HG02642 (cell line): Measurements from ENCODE around the gene ANXA2R.
"Not testable (repeated sequence)": the region's sequence is repeated elsewhere in the genome, so short reads cannot be mapped to it uniquely, and the experiment has no call there.

Experiments
- ATAC-seq: cut with Tn5 transposase; IDR thresholded peaks from one replicate; pipeline ENCODE4 v1.9.1; 2021; ENCODE audit warnings: mild to moderate bottlenecking; ENCODE audit not compliant: unreplicated experiment, poor library complexity

The ANXA2R gene

DNA sequence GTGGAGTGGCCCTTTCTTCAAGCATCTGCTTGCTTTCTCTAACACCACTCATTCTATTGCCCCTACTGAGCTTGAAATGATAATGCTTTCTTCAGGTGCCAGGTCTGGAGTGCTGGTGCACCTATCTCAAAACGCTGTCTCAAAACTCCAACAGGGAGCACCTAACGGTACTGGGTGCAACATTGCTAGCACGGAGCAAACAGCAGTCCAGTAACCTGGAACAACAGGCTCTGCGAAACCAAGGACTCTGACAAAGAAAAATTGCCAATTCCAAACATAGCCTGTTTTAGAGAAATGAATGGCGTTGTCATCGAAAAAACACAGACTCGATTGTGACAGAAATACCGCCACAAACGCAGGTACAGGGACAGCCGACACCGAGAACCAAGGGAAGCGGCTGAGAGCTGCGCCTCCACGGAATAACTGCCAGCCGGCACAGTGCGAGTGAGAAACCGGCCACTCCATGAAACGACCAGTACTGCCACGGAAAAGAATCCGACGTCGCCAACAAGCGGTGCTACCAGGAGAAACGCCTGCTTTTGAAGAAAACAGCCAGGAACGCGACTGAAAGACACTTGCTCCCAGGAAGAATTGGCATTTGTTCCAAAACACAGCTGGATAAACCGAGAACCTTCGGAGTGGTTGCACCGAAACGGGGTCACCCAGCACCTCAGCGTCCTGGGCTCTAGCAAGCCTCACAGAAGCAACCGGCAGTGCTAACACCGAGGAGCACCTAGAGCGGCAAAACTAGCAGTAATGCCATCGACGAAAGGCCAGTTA, 3.1 kb downstream of the ANXA2R start:
- ATAC-seq: no peak

DNA sequence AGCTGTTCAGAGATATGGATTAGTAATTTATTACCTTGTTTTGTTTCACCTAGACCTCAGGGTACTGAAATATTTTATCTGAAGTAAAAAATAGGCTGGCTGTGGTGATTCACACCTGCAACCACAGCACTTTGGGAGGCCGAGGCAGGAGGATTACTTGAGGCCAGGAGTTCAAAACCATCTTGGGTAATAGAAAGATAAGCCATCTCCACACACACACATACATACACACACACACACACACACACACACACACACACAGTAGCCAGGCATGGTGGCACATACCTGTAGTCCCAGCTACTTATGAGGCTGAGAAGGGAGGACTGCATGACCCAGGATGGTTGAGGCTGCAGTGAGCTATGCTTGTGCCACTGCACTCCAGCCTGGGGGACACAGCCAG, 3.7 kb downstream of the ANXA2R start:
- ATAC-seq: no peak

DNA sequence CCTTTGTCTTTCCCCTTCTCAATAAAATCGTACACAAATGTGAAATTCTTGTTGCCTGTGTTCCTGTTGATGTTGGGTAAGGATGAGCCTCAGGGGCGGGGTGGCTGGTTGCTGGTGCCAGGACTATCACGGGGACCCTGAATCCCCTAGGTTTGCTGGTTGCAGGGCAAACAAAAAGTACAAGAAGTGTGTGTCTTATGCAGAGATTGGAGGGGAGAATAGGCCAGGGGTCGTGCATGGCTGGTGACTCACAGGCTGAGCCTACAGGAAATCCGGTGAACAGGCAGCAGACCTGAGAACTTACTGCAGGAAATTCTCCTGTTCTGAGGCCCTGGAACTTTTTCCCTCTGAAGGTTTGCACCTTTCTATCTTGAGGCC, 5.5 kb downstream of the ANXA2R start:
- no peak for ATAC-seq

DNA sequence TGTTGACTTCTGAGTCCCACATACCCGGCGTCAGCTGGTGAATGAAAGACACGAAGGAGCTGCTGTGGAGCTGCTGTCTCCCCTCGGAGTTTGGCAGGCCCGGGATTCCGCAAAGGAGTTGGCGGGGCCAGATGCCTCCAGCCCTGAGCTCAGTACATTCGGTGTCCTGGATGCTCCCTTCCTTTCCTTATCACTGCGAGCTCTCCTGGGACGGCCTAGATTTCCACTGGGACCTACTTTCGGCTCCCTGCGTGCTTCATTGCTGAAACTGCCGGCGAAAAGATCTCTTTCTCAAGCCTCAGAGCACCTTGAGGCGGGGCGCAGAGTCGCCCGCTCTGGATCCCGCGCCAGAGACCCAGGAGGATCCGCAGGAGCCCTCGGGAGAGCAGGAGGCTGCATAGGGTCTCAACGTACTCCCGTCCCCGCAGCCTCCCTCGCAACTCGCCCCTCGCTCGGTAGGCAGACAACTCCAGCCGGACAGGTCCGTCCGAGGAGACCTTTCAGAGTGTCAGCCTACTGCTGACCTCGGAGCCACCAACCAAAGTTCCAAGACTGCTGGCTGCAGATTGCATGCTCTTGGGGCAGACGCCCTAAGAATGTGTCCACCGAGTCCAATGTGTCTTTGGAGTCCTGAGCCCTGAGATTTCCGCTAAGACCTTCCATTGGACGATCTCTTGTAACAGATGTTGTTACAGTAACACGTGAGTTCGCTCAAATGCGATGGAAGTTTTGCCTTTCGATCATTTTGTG, 6.1 kb downstream of the ANXA2R start:
- ATAC-seq: no peak

DNA sequence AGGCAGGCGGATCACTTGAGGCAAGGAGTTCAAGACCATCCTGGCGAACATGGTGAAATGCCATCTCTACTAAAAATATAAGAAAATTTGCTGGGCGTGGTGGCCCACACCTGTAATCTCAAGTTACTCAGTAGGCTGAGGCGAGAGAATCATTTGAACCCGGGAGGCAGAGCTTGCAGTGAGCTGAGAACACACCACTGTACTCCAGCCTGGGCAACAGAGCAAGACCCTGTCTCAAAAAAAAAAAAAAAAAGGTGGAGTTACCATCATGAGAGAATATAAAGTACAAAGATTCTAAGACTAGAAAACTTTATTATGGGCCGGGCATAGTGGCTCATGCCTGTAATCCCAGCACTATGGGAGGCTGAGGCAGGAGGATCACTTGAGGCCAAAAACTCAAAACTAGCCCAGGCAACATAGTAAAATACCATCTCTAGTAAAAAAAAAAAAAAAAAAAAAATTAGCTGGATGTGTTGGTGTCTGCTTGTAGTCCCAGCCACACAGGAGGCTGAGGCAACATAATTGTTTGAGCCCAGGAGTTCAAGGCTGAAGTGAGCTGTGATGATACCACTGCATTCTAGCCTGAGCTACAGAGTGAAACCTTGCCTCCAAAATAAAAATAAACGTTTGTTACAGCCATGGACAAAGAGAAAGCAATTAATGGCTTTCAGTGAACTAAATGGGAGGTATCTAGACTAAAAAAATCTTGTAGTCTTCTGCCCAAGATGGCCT, 12.9 kb downstream of the ANXA2R start:
- no peak for ATAC-seq

DNA sequence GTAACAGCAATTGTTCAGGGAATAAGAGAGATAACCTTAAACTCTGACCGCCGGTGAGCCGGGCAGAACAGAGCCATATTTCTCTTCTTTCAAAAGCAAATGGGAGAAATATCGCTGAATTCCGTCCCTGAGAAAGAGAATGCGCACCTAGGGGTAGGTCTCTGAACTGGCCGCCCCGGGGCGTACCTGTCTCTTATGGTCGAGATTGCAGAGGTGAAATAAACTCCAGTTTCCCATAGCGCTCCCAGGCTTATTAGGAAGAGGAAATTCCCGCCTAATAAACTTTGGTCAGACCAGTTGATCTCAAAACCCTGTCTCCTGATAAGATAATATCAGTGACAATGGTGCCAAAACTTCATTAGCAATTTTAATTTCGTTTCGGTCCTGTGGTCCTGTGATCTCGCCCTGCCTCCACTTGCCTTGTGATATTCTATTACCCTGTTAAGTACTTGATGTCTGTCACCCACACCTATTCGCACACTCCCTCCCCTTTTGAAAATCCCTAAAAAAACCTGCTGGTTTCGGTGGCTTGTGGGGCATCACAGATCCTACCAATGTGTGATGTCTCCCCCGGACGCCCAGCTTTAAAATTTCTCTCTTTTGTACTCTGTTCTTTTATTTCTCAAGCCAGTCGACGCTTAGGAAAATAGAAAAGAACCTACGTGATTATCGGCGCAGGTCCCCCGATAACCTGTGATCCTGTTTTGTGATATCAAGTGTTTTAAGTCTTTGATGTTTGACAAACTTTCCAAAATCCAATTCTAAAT, 14.8 kb downstream of the ANXA2R start:
- ATAC-seq: not testable (repeated sequence)

DNA sequence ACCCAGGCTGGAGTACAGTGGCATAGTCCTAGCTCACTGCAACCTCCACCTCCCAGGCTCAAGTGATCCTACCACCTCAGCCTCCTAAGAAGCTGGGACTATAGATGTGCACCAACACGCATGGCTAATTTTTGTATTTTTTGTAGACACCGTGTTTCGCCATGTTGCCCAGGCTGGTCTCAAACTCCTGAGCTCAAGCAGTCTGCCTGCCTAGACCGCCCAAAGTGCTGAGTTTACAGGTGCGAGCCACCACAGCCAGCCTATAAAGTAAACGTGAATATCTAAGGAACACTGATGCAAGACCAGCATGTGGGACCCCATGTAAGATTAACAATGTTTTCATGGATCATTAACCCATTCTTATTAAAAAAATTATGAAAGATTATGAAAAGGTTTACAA, 15.9 kb downstream of the ANXA2R start:
- no peak for ATAC-seq

DNA sequence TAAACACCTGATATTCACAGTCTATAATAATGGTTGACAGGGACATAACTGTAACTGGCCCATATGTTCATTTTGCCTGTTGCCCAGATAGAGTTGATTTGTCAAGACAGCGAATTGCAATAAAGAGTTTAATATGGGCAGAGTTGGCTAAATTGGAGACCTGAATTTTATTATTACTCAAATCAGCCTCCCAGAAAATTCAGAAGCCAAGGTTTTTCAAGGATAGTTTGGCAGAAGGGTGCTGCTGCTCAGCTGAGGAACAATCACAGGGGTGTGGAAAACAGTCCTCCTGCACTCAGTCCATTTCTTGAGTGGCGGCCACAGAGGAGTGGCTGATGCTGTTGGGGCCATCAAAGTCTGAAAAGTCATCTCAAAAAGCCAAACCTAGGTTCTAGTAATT, 19.0 kb downstream of the ANXA2R start:
- ATAC-seq: no peak

DNA sequence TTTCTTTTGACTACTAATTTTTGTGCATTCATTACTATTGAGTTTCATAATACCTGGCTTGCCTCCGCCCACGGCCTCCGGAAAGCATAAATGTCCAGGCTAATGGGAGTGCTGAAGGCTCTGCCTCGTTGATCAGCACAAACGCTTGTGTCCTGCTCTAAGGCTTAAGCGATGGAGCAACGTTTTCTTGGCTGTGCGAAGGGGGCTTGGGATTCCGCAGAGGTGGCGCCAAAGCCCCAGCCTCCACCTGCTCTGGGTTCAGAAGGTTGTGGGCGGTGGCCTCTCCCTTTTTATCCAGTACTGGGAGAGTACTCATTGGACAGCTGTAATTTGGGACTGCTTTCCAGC, 19.7 kb downstream of the ANXA2R start:
- peak; percentile 10 for ATAC-seq

DNA sequence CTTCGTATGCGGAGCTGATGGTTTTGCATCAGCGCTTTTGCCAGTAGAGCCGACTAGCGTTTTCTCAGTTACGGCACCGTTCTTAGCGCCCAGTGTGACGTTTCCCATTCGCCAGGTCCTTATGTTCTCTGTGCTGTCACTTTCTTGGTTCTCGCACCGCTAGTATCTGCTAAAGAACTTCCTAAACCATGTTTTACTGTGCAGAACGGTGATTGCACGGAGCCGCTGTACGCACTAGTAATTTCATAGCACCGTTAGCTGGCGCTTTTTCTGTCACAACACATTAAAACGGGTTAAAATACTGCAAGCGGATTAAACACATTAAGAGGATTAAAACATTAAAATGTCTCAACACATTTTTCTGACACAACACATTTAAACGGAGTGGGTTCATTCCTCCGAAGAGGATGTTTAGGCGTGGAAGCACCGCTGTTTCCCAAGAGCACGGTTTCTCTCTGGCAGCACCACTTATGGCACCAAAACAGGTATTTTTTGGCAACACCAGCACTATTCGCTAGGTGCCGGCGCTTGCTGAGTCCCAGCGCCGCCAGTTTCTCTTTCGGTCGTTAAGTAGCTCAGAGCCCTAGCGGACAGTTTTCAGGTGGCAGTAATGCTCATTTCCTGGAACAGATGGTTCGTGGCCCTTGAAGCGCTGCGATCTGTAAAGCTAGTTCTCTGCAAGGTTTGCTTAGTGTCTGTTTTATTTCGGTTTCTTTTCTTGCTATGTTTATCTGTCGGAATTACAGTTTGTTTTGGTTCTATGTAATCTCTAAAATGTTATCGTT, 20.3 kb downstream of the ANXA2R start:
- ATAC-seq: peak; percentile 73

DNA sequence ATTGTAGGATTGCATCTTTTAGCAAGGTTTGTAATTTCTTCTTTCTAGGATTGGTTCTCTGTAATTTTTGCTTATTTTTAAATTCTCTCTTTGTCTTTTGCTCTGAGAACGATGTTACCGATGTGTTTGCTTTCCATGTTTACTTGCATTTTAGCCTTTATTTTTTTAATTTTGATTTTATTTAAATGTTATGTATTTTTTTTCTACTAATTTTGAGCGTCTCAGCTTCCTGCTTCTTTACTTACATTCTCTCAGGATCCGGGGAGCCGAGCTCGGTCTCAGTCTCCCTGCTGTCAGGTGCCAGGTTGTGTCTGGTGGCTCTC, 20.9 kb downstream of the ANXA2R start:
- ATAC-seq: no peak

DNA sequence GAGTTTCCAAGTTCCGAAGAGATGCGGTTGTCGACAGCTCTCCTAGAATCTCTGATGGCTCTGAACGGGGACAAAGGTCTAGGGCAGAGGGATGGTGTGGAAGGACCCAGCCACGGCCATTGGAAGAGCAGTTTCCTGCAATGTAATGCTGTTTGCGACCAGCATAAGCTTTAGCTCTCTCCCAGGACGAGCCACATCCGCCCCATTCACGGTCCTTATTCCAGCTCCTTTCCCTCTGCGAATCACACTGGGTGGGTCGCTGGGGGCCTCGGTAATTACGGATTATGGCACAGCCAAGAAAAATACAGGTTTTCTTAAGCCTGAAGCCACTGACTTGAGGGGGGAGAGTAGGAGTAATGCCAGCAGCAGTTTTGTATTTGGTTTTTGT, 22.7 kb downstream of the ANXA2R start:
- peak; percentile 21 for ATAC-seq

DNA sequence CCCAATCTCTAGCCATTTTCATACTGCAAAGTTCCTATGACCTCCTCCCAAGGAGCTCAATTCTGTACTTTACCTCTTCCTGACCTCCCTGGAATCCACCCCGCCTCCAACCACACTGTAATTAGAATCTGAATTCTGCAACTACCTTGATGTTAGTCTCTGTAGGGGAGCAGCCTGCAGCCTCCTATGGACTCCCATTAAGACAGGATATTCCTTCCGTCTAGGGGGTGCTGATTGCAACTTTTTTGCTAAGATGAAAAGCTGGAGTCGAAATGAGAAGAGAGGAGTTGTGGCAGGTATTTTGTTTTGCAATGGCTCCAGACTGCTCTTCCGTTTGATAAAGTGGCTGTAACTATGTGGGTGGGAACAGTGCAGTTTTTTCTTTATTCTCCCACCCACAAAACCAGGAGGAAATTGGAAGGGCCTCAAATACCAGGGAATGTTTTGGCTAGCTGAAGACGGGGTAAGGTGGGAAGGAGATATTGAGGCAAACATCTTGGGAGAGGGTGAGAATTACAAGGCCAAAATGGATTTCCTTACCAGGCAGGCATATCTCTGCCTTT, 23.8 kb downstream of the ANXA2R start:
- no peak for ATAC-seq

DNA sequence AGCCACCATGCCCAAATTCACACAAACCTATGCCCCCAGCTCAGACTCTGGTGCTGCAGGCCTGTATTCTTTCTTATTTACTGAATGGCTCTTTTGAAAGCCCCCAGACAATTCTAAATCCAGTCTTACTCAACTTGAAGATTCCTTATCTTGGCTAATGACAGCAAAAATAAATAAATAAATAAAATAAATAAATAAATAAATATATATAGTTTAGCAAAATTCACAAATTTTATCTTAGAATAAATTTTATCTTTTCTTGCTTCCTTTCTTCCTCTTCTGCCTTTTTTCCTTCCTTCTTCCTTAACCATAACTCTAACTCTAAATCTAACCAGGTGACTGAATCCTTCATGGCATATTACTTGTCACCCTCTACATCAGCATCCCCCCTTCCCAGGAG, 25.6 kb downstream of the ANXA2R start:
- no peak for ATAC-seq

DNA sequence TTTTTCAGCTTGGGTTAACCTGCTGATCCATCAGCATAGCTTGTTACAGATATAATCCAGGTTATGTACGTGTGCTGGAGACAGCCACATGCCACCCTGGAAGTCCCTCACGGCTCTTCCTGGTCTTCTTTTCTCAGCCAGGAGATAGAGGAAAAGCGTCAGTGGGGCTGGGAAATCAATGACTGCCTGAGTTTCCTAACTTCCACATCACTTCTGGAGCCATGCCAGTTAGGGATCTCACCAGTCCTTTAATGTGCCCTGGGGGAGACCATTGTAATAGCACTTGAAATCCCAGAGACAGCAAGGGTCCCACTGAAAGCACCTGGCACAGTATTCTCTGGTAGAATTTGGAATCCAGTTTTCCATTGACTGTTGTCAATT, 29.2 kb downstream of the ANXA2R start:
- ATAC-seq: no peak

DNA sequence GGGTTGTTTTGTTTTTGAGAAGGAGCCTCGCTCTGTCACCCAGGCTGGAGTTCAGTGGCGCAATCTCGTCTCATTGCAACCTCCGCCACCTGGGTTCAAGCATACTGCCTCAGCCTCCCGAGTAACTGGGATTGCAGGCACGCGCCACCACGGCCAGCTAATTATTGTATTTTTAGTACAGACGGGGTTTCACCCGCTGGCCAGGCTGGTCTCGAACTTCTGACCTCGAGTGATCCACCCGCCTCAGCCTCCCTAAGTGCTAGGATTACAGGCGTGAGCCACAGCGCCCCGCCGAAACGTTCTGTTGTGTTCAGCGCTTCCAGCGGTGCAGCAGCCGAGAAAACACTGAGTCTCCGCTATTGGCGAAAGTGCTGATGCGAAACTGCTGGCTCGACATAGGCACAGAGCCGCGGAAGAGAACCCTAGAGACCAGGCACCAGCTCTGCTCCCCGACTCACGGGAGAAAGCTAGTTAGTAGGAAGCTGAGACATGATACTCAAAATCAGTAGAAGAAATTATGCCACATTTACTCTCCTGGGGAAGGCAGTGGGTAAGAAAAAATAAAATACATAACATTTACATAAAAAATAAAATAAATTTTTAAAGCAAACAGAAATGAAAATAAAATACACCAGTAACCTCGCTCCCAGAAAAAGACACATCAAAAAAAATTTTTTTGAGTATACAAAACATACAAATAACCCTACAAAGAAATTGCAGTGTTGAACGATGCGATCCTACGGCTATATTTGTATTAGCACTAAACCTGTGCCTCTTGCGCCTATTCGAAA, 31.6 kb downstream of the ANXA2R start:
- ATAC-seq: peak; percentile 43

DNA sequence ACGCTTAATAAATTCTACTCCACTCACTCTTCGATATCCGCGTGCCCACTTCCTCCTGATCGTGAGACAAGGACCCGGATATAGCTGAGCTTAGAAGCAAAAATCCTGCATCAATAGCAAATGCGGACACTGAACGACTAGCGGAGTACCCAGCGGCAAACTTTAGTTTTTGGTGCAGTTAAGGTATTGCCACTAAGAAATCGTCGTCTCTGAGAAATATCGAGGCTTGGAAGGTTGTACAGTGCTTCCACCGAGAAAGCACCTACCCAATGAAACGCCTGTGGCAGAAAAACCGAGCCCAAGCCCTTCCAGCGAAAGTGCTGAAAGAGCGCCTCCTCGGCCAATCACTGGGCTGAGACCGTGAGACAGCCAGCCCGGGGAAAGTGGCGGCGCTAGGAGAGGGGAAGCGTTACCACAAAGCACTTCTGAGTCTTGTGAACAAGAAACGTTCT, 32.2 kb downstream of the ANXA2R start:
- peak; percentile 59 for ATAC-seq

DNA sequence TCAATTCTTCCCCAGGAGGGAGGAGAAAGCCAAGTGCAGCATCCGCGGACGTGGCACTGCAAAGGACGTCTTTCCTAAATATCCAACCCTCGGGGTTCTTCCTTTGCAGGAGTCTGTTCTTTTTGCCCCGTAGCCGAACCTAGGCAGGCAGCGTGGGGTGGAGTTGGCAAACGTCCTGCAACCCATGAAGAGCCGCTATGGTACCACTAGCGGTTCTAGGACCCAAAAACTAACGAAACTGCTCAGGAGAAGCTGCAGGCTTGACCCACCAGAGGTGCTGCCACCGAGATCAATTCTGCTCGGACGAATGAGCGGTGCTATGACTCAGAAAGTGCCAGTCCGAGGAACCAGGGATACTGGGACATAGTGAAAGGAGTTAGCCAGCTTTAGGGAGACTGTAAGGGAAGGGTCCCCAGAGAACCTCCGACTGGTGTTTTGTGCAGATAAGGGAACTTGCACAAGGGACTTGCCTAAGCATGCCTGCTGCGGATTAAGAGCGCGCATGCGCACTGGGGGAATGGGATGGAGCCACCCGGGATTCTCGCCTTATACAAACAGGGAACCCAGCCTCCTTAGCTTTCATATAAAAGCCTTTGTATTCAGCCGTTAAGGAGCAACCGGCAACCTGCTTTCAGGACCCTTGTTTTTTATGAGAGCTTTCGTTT, 32.7 kb downstream of the ANXA2R start:
- peak; percentile 38 for ATAC-seq
